Progenitor cell of endocrine pancreas (in vitro differentiated cells): ENCODE results near the gene DOCK2. TPM values are rescaled to one million over a fixed set of nuclear protein-coding genes. Genes with fewer than 3 reads are reported as not detected.

ENCODE experiments used
- DNase-seq: peaks from one replicate; pipeline ENCODE4 v3.0.0; 2021; ENCODE audit warnings: low spot score; ENCODE audit not compliant: unreplicated experiment
- H3K27ac Mint-ChIP-seq: 2 replicates; pipeline ENCODE4 v1.8.0; 2021; ENCODE audit warnings: mild to moderate bottlenecking, moderate library complexity, mixed read lengths
- H3K27me3 Mint-ChIP-seq: 2 replicates; pipeline ENCODE4 v1.8.0; 2021; ENCODE audit warnings: mixed read lengths
- H3K36me3 Mint-ChIP-seq: 2 replicates; pipeline ENCODE4 v1.8.0; 2022; ENCODE audit warnings: mixed read lengths; ENCODE audit not compliant: insufficient read depth
- H3K4me1 Mint-ChIP-seq: 2 replicates; pipeline ENCODE4 v1.8.0; 2021; ENCODE audit warnings: low read depth, mixed read lengths
- H3K4me3 Mint-ChIP-seq: 2 replicates; pipeline ENCODE4 v1.8.0; 2021; ENCODE audit warnings: low read depth, mild to moderate bottlenecking, moderate library complexity, mixed read lengths
- H3K9me3 Mint-ChIP-seq: 2 replicates; pipeline ENCODE4 v1.8.0; 2021; ENCODE audit warnings: low read depth, mixed read lengths
- total RNA-seq: library from RNA; stranded (reverse); gene quantifications from 2 replicates; pipeline ENCODE4 v1.2.1, GENCODE V29; 2021
- TF ChIP-seq, protein P1 (sequence below): fragments of 200-600 bp; sonication (generic); IDR thresholded peaks from one replicate; pipeline ENCODE4 v1.5.0; 2021; ENCODE audit warnings: antibody characterized with exemption, mild to moderate bottlenecking; ENCODE audit not compliant: unreplicated experiment

DOCK2 gene
- total RNA-seq, 1 donor from 2014 or later, result not detected

DNA sequence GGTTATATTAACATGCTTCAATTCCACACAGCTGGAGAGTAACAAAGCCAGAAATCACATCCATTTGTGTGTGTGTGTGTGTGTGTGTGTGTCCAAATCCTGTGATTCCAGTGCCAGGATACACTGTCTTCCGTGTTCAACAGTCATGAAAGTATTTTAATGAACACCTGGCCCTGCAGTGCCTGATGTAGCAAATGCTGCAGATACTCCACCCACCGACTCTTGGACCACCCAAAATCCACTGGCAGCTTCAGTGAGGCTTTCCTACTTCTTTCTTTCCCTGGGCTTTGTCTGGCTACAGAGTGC lies 356.4 kb downstream of the DOCK2 start:
- Mint-ChIP-seq H3K36me3 (no peaks in the 10 kb centered on the region), H3K27ac (no peak overlapping the region), H3K4me3 (no peak overlapping the region)

DNA sequence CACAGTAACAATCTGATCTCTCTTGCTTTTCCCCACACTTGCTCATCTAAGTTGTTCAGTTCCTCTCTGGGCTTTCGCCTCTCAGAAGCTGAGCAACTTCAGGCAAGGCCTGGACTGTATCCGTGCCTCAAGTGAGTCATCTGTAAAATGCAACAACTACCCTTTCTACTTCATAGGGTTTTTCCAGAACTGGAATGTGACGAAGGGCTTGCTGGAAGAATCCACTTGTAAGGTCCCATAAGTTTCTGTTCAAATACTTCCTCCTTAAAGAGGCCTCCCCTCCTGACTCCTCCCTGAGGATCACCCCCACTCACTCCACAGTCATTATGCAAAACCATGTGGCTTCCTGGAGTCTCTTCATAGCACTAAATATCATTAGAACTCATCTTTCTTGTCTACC lies 360.7 kb downstream of the DOCK2 start:
- H3K27ac Mint-ChIP-seq, result no peak overlapping the region
- H3K4me1 Mint-ChIP-seq, result peaks cover 2% of the 10 kb centered on the region
- TF ChIP-seq, protein P1, sequence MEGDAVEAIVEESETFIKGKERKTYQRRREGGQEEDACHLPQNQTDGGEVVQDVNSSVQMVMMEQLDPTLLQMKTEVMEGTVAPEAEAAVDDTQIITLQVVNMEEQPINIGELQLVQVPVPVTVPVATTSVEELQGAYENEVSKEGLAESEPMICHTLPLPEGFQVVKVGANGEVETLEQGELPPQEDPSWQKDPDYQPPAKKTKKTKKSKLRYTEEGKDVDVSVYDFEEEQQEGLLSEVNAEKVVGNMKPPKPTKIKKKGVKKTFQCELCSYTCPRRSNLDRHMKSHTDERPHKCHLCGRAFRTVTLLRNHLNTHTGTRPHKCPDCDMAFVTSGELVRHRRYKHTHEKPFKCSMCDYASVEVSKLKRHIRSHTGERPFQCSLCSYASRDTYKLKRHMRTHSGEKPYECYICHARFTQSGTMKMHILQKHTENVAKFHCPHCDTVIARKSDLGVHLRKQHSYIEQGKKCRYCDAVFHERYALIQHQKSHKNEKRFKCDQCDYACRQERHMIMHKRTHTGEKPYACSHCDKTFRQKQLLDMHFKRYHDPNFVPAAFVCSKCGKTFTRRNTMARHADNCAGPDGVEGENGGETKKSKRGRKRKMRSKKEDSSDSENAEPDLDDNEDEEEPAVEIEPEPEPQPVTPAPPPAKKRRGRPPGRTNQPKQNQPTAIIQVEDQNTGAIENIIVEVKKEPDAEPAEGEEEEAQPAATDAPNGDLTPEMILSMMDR, result no peak
- no peak for DNase-seq
- no peak overlapping the region for H3K4me3 Mint-ChIP-seq
- peaks cover 25% of the 10 kb centered on the region for H3K27me3 Mint-ChIP-seq
- H3K9me3 Mint-ChIP-seq, result no peaks in the 10 kb centered on the region
- H3K36me3 Mint-ChIP-seq, result no peaks in the 10 kb centered on the region

More for the DNA sequence above, 356.4 kb downstream of the DOCK2 start:
- DNase-seq, result no peak
- Mint-ChIP-seq H3K4me1 (peaks cover 7% of the 10 kb centered on the region), H3K9me3 (no peaks in the 10 kb centered on the region), H3K27me3 (peaks cover 31% of the 10 kb centered on the region)
- TF ChIP-seq, protein P1, result no peak

- Mint-ChIP-seq H3K27ac (no peak overlapping the region), H3K27me3 (peaks cover 14% of the 10 kb centered on the region), H3K9me3 (no peaks in the 10 kb centered on the region), H3K4me3 (no peak overlapping the region), H3K4me1 (no peaks in the 10 kb centered on the region), H3K36me3 (no peaks in the 10 kb centered on the region)
- TF ChIP-seq, protein P1, result no peak
- DNase-seq, result no peak
These were observed 362.5 kb downstream of the DOCK2 start for GRCh38 chr5:169999621-170000020.

DNA sequence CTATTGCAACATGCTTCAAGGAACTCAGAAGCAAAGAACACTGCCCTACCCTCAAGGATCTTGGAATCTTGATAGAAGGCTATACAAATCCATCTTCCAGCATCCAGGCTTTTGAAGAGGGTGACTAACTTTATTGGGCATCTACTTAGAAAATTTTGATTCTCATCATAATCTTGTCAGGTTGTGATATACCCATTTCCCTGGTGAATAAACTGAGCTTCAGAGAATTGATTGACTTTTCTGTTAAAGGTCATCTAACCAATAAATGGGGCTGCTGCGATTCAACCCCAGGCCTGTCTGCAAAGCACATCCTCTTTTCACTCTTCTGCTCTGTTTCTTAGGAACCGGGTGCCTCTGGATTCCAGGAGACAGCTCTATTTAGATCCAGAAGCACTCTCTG lies 363.1 kb downstream of the DOCK2 start:
- Mint-ChIP-seq H3K27me3 (peaks cover 12% of the 10 kb centered on the region), H3K9me3 (no peaks in the 10 kb centered on the region), H3K36me3 (no peaks in the 10 kb centered on the region), H3K4me1 (no peaks in the 10 kb centered on the region), H3K4me3 (no peak overlapping the region), H3K27ac (no peak overlapping the region)
- TF ChIP-seq, protein P1, result no peak
- no peak for DNase-seq

DNA sequence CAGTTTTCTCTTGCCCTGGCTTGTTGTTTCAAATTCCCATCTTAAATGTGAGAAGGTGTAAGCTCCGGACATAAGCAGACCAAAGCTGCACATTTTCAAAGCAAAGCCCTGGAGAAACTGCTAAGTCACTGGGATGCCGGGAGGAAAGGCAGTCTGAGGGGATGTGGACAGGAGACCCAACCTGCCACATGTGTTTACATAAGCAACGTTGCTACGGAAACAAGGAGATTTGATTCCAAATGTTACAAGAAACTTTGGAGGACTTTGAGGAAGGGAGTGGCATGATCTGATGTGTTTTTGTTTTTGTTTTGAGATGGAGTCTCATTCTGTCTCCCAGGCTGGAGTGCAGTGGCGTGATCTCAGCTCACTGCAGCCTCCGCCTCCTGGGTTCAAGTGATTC lies 368.9 kb downstream of the DOCK2 start:
- no peak overlapping the region for H3K4me3 Mint-ChIP-seq
- TF ChIP-seq, protein P1, result no peak
- H3K27ac Mint-ChIP-seq, result no peak overlapping the region
- peaks cover 9% of the 10 kb centered on the region for H3K27me3 Mint-ChIP-seq
- H3K4me1 Mint-ChIP-seq, result peaks cover 1% of the 10 kb centered on the region
- no peaks in the 10 kb centered on the region for H3K9me3 Mint-ChIP-seq
- H3K36me3 Mint-ChIP-seq, result no peaks in the 10 kb centered on the region
- DNase-seq, result no peak
